C1 segment of cervical spinal cord (tissue), 14 donors: ENCODE data around the gene ARL15.
A peak's percentile ranks its signal among the peaks of the same experiment; 100 is the strongest.

Experiments
- DNase-seq, 14 donors: peaks; one replicate each; lab custom pipeline; 2025; lab: John Stamatoyannopoulos, UW

ARL15 gene

GRCh38 chr5:54254482-54255198 is 55.7 kb downstream of the ARL15 start:
- no peak for DNase-seq

GRCh38 chr5:54251981-54252380 is 58.4 kb downstream of the ARL15 start:
- DNase-seq = no peak

DNA sequence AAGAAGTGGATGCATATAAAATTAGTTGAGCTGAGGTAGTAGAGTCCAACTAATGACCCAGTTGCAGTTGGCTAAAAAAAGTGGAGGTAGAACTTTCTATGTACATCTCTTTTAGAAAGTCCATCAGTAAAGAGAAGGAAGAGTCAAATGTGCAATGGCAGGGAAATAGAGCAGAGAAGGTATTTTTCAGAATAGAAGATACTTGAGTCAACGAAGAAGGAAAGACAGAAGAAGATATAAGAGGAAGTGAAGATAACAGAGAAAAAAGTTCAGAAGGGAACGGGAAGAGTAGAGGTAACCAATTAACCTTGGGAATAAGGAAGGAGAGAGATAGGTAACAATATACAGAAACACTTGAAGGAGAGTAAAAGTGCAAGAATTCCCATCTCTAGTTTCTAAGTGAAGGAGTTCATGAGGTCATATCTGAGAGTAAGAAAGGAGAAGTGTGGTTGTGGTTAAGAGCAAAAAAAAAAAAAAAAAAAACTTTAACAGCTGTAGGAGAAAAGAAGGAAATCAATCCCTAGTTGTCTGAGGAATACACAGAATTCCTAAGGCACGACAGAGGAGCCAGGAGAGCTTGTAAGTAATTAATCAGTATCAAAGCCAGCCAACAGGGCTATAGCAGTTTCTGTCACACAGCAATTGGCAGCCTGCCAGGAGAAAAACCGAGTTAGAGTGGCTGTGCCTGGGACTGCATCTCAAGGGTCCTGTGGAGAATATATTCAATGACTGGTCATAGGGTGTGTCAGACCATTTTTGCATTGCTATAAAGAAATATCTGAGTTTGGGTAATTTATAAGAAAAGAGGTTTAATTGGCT is 61.0 kb downstream of the ARL15 start:
- peak in 1 of 14 donors; percentile 1 for DNase-seq

GRCh38 chr5:54247226-54247625 is 63.1 kb downstream of the ARL15 start:
- no peak for DNase-seq

DNA sequence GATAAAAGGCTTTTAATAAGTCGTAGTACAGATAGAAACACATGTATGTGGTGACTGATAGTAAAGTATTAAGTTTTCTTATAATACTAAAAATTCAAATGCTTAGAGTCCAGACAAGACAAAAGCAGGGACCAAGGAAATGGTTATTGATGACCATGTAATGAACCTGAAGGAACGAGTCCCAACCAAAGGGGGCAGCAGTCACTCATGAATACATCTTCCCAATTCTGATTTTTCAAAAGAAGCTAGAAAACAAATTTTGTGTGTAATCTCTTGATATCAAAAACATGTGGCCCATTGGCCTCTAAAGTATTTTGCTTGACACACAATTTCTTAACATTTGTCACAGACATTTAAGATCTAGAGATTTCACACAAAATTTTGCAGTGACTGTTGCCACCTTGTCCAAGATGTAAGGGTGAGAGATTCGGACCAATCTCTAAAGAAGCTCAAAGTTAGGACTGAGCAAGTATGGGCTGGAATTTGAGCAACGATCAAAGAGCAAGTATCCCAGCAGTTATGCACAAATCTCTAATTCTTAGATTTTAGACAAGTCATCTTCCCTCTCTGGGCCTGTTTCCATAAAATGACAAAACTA is 66.8 kb downstream of the ARL15 start:
- DNase-seq = peak in 1 of 14 donors; percentile 1

- DNase-seq = no peak
Measured at GRCh38 chr5:54242297-54242696, 68.1 kb downstream of the ARL15 start.

- no peak for DNase-seq
Measured at GRCh38 chr5:54234304-54234933, 76.0 kb downstream of the ARL15 start.

GRCh38 chr5:54230936-54231685 is 79.3 kb downstream of the ARL15 start:
- no peak for DNase-seq

- DNase-seq = peak in 10 of 14 donors; percentile 2 to 43 (median 12)
Measured at GRCh38 chr5:54229041-54229780, 81.2 kb downstream of the ARL15 start.

GRCh38 chr5:54227759-54228158 is 82.6 kb downstream of the ARL15 start:
- DNase-seq = no peak

DNA sequence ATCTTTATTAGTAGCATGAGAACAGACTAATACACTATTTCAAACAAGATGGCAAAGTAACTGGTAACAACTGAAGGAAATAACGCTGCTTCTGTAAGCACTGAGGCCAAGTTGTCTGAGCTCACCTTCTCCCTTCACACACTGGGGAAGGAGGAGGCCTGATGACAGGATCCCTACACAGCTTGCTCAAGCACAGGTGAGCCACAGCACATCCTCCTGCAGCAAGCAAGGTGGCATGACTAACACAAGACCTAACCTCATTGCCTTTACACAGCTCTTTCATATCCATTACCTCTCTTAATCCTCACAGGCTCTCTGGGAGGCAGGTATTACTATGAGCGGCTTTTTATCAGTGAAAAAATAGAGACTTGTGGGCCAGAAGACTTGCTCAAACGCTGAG is 83.3 kb downstream of the ARL15 start:
- DNase-seq = no peak

GRCh38 chr5:54226215-54226614 is 84.2 kb downstream of the ARL15 start:
- no peak for DNase-seq

DNA sequence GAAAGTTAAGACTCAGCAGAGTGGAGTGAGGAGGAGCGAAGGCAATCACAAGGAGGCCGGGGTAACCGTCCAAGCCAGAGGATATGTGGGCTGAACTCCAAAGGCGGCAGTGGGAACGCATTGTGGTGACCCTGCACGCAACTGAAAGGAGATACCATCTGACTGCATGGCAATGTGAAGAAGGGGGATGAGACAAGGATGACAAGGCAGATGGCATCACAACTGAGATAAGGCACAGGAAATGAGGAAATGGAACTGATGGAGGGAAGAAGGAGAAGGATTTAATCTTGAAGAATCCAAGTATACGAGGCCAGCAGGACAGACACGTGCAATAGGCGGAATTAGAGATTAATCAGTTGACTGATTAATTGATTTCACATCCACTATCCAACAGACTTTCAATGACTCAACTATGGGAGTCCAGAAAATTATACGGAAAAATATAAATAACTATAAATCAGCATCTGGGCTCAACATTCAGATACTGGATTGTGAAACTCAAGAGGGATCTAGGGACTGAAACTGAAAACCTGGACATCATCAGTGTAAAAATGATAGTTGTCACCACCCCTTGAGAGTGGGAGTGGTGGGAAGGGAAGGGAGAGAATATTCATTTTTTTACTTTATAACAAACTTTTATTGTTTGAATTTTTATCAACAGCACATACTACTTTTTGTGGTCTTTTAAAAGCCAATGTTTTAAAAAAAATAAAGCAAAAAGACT is 86.1 kb downstream of the ARL15 start:
- no peak for DNase-seq

DNA sequence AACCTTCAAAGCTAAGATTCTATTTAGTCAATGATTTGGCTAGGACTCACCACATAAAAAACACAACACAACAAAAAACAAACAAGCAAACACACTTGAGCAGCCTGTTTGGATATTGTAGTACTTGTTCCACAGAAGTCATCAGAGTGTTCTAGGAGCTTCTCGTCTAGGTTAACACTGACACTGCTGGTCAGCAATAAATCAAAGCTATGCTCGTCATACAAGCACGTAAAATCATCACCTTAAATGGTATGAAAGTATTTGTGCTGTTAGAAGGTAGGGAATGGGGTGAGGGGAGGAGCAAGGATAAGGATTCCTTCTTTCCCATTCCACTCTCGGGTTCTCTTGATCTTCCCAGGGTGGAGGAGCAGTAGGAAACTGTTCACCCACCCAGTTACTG is 88.0 kb downstream of the ARL15 start:
- DNase-seq = no peak

- DNase-seq = no peak
Measured at GRCh38 chr5:54221135-54221534, 89.2 kb downstream of the ARL15 start.

GRCh38 chr5:54220230-54221040 is 89.9 kb downstream of the ARL15 start:
- DNase-seq = no peak

DNA sequence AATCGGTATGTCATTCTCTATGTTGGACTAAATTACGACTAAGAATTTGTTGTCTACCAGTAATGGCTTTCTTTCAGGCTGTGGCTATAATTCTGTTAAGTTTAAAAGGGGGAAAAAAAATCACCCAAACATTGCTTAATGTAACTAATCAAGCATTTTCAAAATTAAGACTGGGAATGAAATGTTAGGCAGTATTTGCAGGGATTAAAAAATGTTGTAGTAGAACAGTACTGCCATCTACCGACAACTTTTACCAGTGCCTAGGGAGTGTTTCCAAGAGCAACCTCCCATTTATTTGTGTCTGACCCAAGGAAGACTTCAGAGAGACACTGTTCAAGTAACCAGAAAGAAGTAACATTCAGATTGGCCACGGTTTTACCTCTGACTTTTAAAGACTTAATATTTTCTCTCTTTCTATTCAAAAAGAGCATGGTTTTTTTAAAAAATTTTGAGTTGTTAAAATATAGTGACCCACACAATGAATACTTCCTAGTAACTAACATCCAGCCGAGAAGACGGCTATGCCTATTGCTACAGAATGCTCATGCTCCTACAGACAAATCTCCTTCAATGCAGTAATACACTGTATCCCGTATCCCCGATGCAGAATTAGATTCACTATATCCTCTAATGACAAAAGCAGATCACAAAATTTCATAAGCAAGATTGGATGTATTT is 92.4 kb downstream of the ARL15 start:
- DNase-seq = peak in 2 of 14 donors; percentile 6 to 44

DNA sequence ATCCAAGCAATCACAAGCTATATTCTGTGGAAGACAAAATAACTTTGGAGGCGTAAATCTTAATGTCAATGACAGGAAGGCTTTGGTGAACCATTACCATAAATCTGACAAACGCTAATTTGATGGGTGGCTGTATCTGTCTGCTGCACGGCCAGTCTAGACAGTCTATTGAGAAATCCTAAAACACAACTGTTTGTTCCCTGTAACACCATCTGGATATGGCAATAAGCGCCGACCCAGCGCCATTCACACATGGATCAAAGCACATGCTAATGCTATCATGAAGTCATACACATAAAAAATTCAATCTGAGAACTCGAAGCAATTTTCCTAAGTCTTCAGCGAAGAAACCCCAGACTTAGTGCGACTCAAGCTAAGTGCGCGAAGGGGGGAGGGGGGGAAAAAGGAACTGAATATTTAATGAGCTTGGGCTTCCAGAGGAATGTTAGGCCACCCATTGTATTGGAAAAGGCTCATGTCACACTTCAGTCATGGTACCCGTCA is 95.1 kb downstream of the ARL15 start:
- DNase-seq = no peak
